Neural progenitor cell (in vitro differentiated cells): ENCODE measurements around the gene CHRNG.

Source experiments
- EZH2 ChIP-seq: fragments of 200-600 bp; sonication (generic); IDR thresholded peaks from 2 replicates; pipeline ENCODE4 v1.6.1; 2017; ENCODE audit warnings: antibody characterized with exemption, mild to moderate bottlenecking, moderate library complexity
- EZH2phosphoT487 ChIP-seq: fragments of 200-600 bp; sonication (generic); IDR thresholded peaks from 2 replicates; pipeline ENCODE4 v1.6.1; 2017; ENCODE audit warnings: antibody characterized with exemption

- TF ChIP-seq EZH2phosphoT487 (no peak), EZH2 (no peak)
Observed at GRCh38 chr2:232523402-232523681, 16.1 kb upstream of the CHRNG start.
